Myocyte (in vitro differentiated cells): ENCODE results near the gene CRMP1. TPM values are rescaled to one million over a fixed set of nuclear protein-coding genes. Genes with fewer than 3 reads are reported as not detected.

ENCODE experiments used
- DNase-seq: peaks from one replicate; pipeline ENCODE4 v3.0.0-alpha.2; 2012; ENCODE audit warnings: low read depth
- total RNA-seq: library from RNA; depleted of rRNA; stranded (reverse); fragments of >200 nt; gene quantifications from 2 replicates; pipeline ENCODE4 v1.2.3, GENCODE V29; 2014

The CRMP1 gene
- total RNA-seq, 1 donor from 2014 or later, result 23.6 TPM

DNA sequence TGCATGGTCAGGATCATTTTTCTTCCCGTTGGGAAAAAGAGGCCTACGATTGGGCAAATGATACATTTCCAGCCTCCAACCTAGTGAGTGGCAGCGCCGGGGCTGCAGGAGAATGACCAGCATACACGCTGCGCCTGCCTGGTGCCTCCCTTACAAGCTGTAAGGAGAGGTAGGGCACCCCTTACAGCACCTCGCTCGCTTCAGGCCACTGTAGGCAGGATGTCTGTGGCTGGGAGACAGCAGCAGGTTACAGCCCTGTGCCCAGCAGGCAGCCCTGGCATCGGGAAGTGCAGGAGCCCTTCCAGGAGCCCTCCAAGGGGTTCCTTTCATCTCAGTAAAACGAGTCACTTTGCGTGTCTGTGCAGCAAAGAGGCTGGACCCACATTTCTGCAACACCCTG lies 93.5 kb downstream of the CRMP1 start:
- no peak for DNase-seq

DNA sequence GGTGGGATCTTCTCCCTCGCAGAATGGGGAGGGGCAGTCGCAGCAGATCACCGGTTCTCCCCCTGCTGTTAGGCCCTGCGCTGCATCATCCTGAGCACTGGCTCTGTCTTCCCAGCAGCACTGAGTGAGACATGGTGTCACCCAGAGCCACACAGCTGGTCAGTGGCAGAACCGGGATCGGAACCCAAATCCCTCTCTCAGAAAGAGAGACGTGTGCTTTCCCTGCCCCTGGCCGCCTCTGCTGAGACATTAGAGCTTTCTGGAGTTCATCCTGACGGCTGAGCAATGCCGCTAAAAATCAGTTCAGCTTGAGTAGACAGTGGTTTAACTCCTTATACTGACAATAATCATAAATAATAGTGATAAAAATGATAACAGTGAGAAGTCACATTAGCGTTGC lies 93.9 kb downstream of the CRMP1 start:
- DNase-seq, result no peak

DNA sequence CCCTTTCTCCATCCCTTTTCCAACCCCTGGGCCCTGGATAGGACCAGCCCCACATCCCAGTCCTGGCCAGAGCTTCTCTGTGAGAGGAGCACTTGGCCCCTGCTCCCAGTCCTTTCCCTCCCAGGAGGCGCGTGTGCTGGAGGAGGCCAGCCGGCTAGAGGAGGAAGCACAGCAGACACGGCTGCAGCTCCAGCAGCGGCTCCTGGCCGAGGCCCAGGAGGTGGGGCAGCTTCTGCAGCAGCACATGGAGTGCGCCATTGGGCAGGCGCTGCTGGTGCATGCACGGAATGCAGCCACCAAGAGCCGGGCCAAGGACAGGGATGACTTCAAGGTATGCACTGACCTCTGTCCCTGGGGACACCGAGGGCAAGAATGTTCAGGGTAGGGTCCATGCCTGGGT lies 94.4 kb downstream of the CRMP1 start:
- DNase-seq, result no peak

DNA sequence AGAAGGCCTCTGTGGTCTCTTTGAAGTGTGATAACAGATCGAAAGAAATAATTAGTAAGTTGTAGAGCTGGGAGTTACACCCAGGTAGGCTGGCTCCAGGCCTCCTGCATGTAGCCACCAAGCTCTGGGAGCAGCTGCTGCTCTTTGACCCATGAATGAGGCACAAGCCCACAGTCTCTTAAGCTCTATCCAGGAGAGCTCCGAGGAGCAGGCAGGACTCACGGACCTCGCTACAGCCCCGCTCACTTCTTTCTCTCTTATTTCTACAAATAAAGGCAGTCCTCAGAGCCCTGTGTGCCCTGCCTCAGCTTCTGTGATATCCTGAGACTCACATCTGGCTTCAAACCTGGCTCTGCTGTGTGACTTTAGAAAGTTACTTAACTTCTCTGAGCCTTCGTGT lies 95.0 kb downstream of the CRMP1 start:
- no peak for DNase-seq

DNA sequence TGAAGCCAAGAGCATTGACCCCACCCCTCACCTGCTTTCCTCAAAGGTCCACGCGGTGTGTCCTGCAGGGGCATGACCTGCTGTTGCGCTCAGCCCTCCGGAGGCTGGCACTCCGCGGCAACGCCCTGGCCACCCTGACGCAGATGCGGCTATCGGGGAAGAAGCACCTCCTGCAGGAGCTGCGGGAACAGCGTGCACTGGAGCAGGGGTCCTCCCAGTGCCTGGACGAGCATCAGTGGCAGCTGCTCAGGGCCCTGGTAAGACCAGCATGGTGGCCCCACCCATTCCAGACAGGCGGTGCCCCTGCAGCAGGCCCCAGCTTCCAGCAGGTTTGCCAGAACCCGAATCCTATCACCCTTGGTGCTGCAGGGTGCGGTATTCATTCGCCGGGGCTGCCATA lies 95.9 kb downstream of the CRMP1 start:
- no peak for DNase-seq

DNA sequence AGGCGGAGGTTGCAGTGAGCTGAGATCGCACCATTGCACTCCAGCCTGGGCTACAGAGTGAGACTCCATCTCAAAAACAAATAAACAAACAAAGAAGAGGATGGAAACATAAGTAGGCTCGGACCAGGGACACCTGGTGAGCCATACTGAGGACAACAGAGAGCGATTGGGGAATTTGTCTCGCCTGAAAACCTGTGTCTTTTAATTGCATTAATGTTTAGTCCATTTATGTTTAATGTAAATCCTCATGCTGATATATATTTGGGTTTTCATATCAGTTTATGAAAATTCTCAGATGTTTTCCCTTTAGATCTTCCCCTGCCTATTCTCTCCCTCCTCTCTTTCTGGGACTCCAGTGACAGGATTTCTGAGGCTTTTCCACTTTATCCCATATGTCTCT lies 97.3 kb downstream of the CRMP1 start:
- DNase-seq, result no peak

DNA sequence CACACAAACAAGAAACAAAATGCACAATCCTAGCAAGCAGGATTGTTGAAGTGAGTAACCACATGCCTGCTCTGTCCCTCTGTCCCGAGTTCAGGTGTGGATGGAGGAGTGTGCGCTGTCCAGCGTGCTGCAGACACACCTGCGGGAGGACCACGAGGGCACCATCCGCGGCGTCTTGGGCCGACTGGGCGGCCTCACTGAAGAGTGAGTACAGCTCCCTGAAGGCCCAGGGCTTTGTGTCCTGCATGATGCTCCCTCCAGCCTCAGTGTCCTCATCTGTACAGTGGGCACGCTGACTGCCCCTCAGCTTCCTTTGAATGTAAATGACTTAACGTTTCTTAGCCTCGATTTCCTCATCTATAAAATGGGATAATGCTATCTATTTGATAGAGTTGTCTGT lies 99.4 kb downstream of the CRMP1 start:
- no peak for DNase-seq

DNA sequence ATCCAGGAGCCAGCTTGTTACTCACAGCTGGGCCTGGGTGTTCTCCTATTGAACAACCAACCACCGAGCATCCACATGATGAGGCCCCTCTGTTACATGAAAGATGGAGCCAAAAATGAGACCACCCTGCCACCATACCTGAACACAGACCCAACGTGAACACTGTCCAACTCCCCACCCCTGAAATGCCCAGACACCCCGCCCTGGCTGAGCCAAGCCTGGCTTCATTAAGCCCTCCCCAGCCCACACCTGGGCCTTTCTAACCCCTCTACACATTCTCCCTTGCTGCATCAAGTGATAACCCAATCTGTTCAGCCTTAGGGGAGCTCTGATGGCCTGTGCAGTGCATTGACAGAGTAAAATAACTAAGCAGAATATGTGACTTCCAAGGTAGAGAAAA lies 101.2 kb downstream of the CRMP1 start:
- no peak for DNase-seq

DNA sequence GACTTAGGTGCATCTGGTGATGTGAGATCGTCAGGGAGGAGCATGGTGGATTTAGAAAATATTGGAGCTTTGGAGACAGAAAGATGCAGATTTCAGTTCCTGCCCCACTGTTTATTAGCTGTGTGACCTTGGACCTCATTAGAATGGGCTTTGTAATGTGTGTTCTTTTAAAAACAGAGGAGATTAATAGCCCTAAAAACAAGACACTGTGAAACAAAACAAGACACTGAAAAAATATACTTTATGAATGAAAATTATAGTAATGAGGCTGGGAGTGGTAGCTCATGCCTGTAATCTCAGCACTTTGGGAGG lies 102.4 kb downstream of the CRMP1 start:
- no peak for DNase-seq

DNA sequence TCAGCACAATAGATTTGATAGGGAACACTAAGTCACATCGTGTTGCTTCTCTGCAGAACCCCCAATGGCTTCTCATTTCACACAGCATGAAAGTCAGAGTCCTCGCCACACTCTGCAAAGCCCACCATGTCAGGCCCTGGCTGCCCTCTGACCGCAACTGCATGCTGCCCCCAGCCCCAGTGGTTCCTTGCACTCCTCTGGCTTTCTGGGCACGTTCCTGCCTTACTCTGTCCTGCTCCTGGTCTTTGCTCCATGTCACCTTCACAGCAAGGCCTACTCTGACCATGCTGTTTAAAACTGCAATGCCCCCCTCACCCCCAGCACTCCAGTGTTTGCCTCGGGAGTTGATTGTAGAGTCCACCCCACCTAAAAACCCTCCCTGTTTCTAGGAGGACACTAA lies 103.7 kb downstream of the CRMP1 start:
- no peak for DNase-seq

DNA sequence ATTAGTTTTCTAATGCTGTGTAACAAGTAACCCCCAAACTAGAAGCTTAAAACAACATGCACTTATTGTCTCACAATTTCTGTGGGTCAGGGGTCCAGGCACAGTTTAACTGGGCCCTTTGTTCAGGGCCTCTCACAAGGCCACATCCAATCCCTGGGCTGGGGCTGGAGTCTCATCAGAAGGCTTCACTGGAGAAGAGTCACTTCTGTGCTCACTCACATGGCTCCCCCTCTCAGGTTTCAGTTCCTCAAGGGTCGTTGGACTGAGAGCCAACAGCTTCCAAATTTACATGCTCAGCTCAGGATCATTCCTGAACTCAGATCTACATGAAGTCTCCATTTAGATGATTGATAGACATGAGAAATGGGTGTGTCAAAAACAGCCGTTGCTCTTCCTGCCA lies 104.7 kb downstream of the CRMP1 start:
- DNase-seq, result no peak

DNA sequence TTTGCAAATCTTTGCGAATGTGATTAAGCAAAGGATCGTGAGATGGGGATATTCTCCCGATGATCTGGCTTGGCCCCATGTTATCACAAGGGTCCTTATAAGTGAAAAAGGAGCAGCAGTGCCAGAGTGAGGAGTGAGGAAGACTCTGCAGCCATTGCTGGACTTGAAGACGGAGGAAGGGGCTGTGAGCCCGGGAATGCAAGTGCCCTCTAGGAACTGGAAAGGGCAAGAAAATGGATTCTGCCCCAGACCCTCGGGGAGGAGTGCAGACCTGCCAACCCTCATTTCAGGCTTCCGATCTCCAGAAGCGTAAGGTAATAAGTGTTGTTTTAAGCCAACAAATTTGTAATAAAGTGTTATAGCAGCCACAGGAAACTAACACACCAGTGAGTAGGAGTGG lies 105.6 kb downstream of the CRMP1 start:
- no peak for DNase-seq

DNA sequence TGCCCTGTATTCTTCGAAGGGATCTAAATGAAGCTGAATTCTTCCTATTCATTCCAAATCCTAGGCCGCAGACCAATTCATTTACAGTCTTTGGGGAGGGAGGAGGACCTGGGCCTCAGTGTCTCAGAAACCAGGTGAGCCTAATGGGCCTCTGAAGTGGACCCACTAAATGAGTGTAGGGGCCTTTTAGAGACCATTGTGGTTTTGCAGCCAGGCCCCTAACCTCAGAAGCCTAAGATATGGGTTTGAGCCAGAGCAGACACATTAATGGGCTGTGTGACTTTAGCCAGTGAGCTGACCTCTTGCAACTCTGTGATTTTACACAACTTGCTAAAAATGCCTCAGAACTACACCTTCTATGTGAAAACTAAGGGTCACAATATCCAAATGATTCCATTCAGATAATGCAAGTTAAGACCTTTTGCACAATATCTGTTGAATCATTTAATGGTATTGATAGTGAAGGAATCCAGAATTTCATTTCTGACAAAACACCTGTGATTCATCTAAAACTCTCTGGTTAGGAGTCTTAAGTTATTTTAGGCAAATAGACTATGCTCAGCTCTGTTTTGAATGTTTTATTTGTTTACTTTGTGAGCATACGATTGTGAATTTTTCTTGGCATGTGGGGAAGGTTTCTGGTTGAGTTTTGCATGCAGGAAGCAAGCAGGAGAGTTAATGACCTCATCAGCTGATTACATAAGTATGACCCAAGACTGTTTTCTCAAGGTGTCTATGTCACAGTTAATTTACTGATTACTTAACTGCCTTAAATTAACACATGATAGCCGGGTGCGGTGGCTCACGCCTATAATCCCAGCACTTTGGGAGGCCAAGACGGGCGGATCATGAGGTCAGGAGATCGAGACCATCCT lies 106.8 kb downstream of the CRMP1 start:
- no peak for DNase-seq

DNA sequence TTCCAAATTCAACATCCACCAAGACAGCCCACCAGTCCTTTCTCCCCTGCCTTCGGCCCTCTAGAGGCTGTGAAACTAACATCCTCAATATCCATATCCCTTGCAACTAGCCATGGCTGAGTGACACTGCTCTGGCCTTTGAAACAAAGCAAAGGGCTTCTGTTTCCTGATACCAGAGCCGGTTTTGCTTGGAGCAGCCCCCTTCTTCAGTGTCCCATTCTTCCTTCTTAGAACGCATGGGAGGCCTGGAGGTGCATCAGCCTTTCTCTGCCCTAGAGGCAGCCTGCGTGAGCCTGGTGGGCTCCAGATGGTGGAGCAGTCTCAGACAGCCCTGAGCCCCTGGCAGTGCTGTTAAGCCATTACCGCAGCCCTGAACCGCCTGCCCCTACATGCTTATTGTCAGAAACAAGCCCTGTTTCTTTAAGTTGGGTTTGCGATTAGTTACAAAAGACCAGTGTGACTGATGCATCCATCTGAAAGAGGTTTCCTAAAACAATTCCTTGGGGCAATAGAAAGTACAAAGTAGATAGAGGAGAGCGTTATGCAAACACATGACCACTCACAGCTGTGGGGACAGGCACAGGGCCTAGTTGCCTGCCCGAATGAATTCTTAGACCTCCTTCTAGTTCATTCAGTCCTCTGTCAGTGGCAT lies 107.8 kb downstream of the CRMP1 start:
- peak; percentile 22 for DNase-seq

DNA sequence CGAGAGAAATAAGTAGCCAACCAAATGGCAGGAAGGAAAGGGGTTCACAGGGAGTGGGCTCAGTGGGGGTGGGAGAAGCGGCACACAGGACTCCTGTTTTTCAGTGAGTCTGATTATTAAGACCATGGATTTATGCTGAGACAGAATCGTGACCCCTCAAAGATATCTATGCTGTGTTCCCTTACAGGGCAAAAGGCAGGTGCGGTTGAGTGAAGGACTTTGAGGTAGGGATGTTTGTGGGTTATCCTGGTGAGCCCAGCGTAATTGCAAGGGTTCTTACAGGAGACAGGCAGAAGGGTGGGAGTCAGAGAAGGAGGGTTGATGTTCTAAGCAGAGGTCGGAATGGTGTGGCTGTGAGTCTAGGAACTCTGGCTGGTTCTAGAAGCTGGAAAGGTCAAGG lies 108.9 kb downstream of the CRMP1 start:
- no peak for DNase-seq

DNA sequence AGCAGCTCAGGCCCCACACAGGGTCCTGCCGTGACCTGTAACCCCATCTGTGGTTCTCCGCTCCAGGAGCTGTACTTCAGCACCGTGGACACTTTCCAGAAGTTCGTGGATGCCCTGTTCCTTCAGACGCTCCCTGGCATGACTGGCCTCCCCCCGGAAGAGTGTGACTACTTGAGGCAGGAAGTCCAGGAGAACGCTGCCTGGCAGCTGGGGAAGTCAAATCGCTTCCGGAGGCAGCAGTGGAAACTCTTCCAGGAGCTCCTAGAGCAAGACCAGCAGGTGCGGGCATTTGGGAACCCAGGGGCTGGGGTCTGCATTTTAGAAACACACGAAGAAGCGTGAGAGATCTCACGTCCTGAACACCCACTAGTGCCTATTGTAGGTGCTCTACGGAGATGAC lies 109.4 kb downstream of the CRMP1 start:
- DNase-seq, result no peak

DNA sequence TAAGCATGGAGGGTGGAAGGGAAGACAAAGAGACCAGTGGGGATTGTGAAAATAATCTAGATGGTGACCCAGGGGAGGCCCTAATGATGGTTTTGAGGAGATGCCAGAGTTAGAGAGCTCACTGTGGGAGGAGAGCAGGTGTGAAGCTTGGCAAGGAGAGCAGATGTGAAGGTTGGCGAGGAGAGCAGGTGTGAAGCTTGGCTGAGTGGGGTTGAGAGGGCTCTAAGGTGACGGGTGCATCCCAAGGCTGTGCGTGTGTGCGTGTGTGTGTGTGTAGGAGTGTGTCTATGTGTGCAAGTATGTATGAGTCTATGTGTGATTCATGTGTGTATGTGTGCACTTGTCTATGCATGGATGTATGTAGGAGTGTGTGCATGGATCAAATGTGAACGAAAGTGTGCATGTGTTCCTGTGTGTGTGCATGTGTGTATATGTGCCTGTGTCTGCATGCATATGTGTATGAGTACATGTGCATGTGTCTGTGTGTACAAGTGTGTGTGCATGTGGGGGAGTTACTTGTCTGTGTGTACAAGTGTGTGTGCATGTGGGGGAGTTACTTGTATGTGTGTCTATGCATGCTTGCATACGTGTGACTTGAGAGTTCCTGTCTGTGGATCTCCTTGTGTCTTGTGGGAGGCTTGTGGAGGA lies 109.9 kb downstream of the CRMP1 start:
- no peak for DNase-seq

DNA sequence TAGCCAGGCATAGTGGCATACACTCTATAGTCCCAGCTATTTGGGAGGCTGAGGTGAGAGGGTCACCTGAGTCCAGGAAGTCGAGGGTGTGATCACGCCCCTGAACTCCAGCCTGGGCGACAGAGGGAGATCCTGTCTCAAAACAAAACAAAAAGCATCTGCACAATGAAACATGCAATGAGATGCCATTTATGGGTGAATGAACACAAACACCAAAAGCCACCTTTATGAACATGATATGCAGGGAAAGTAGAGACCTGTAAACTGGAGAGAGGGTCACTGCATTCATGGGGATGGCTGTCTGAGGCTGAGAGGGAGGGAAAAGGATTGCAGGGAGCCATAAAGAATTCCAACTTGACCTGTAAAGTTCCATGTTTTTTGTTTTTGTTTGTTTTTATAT lies 111.2 kb downstream of the CRMP1 start:
- no peak for DNase-seq

DNA sequence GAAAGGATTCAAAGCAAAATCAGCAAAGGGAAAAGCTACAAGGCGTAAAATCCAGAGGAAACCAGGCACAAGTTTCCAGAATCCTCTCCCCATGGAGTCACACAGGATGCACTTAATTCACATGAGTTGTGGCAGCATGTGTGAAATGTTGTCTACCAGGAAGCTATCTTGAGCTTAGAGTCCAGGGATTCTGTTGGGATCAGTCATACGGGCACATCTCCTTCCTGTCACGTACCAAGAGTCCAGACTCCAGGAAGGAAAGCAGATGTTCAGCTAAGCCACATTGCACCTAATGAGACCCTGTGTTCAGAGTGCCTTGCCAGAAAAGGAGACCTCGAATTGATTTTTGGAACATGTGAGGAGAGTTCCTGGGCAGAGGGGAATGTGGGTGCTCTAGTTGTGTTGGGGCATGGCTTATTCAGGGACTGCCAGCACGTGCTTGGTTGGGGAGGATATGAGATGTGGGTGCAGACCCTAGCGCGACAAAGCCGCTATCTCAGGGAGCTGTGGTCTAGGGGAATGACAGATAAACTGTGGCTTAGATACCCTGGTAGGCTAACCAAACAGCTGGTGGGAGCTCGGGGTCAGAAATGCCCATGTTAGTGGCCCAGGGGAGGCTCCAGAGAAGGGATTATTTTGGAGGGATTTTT lies 111.9 kb downstream of the CRMP1 start:
- peak; percentile 87 for DNase-seq

DNA sequence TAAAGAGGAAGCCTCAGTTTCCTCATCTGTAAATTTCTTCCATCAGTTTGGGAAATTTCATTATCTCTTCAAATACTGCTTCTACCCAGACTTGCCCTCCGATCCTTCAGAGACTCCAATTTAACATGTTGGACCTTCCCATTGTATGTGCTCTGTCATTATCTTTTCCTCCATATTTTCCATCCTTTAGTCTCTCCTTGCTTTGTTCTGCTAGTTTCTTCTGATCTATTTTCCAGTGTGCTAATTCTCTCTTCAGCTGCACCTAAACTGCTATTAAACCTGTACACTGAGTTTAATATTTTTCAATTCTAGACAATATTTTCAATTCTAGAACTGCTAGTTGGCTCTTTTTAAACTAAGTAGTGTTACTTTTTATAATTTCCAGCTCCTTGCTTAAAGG lies 116.4 kb downstream of the CRMP1 start:
- no peak for DNase-seq

DNA sequence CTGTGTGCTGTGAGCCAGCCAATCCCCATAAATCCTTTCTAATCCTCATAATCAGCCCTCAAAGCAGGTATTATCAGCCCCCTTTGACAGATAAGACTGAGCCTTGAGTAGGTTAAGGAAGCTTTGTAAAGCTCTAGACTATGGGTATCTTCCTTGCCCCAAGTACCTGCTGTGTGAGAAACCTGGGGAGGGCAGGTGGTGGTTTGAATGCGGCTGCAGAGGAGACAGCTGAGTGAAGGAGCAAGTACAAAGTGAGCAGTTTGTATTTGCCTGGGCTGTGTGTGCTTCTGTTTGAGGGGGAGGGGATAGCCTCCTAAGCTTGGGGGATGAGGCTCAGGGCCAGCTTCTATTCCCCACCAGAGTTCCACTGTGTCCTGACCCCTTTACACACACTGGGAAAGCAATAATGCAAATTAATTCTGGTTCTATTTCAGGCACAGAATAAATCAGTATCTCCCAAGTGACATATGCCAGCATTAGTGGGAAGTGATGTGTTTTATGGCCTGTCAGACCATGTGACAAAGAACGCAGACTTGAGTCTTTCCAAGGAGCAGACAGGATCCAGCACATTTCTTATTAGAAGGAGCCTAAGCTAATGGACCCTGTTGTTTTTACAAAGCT lies 118.4 kb downstream of the CRMP1 start:
- DNase-seq, result no peak

DNA sequence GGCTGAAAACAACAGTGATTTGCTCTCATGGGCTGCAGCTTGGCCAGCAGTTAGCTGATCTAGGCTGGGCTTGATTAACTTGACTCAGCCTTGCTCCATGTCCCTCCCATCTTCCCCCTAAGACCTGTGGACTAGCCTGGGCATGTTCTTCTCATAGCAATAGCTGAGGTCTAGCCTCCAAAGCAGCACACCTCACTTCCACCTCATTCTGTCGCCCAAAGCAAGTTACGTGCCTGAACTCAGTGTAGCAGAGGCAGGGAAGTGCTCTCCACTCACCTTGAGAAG lies 119.7 kb downstream of the CRMP1 start:
- no peak for DNase-seq
